HepG2 (cell line): ENCODE results near the gene ARHGAP45. TPM values are rescaled to one million over a fixed set of nuclear protein-coding genes. Genes with fewer than 3 reads are reported as not detected.

Experiments
- ATAC-seq: fragments of 200-7000 bp; cut with Tn5 transposase; 3 replicates; pipeline ENCODE4 v1.9.1; 2020; ENCODE audit warnings: mild to moderate bottlenecking, moderate library complexity
- BruUV-seq: library from RNA; stranded (reverse); fragments of 400-500 nt; replicated peaks from 2 replicates; lab custom pipeline; 2021; lab: Mats Ljungman, UMichigan
- CTCF ChIA-PET: fragments of 300-600 bp; formaldehyde crosslinking; extraction: SDS; loops from one replicate; lab custom pipeline; 2021; ENCODE audit warnings: low total read pairs, inconsistent platforms, low intra/inter-chr PET ratio; lab: Yijun Ruan, JAX
- POLR2A ChIA-PET: fragments of 350-600 bp; sonication (Branson Sonifier 250); formaldehyde crosslinking; loops from one replicate; lab custom pipeline; 2020; ENCODE audit warnings: antibody characterized with exemption, inconsistent platforms; lab: Yijun Ruan, JAX
- DNase-seq: peaks from one replicate; pipeline ENCODE4 v3.0.0-alpha.2; 2015; ENCODE audit warnings: low spot score
- FAIRE-seq: peaks from 3 replicates; lab custom pipeline; 2011; peaks lifted over from hg19 to GRCh38; lab: Jason Lieb, UNC
- H2AFZ ChIP-seq: one replicate; pipeline ENCODE4 v1.6.1; 2011; ENCODE audit warnings: low read length, inconsistent platforms
- H3K27ac ChIP-seq: fragments of 300-600 bp; 3 replicates; pipeline ENCODE4 v1.8.0; 2011; ENCODE audit warnings: mixed run types, mild to moderate bottlenecking, mixed read lengths, low read length, inconsistent platforms; ENCODE audit not compliant: insufficient read depth; ENCODE audit errors: extremely low read length
- H3K27me3 ChIP-seq, 2 experiments: fragments of 200-600 bp in 1 of 2; 2 replicates in 1 of 2; 3 replicates in 1 of 2; pipeline versions ENCODE4 v1.6.0 to v1.8.0; 2011; ENCODE audit warnings: low read length in 2 of 2, mild to moderate bottlenecking in 2 of 2, moderate library complexity in 2 of 2, inconsistent platforms in 1 of 2; ENCODE audit not compliant: insufficient read depth in 2 of 2, control insufficient read depth in 1 of 2
- H3K36me3 ChIP-seq, 2 experiments: fragments of 200-600 bp in 1 of 2; replicated peaks in 1 of 2; 2 replicates in 1 of 2; 3 replicates in 1 of 2; pipeline versions ENCODE4 v1.5.1 to v1.8.0; 2011; ENCODE audit warnings: low read length in 2 of 2, inconsistent platforms in 1 of 2; ENCODE audit not compliant: insufficient read depth in 2 of 2, control insufficient read depth in 1 of 2
- H3K4me1 ChIP-seq: 2 replicates; pipeline ENCODE4 v1.5.1; 2012; ENCODE audit warnings: low read length, inconsistent platforms; ENCODE audit not compliant: insufficient read depth
- H3K4me2 ChIP-seq: 2 replicates; pipeline ENCODE4 v1.6.0; 2011; ENCODE audit warnings: low read depth, low read length, inconsistent platforms
- H3K4me3 ChIP-seq, 3 experiments: fragments of 200-600 bp in 1 of 3; sonication (generic), shearing (Covaris generic) in 1 of 3; replicated peaks in 1 of 3; 2 replicates each; pipeline ENCODE4 v1.5.1; 2011 to 2016; ENCODE audit warnings: low read length in 3 of 3, inconsistent platforms in 2 of 3, low read depth in 2 of 3, mild to moderate bottlenecking in 2 of 3, control low read depth in 1 of 3, mixed read lengths in 1 of 3; ENCODE audit not compliant: insufficient read depth in 1 of 3
- H3K79me2 ChIP-seq: one replicate; pipeline ENCODE4 v1.6.1; 2011; ENCODE audit warnings: low read length, inconsistent platforms; ENCODE audit not compliant: insufficient read depth
- H3K9ac ChIP-seq: 2 replicates; pipeline ENCODE4 v1.6.0; 2011; ENCODE audit warnings: mild to moderate bottlenecking, low read depth, low read length, inconsistent platforms; ENCODE audit not compliant: insufficient read depth
- H3K9me3 ChIP-seq: 2 replicates; pipeline ENCODE4 v1.5.1; 2012; ENCODE audit warnings: mild to moderate bottlenecking, low read length
- H4K20me1 ChIP-seq: 2 replicates; pipeline ENCODE4 v1.6.0; 2011; ENCODE audit warnings: inconsistent platforms, mild to moderate bottlenecking, low read length, moderate library complexity; ENCODE audit not compliant: insufficient read depth
- AGO1 ChIP-seq: fragments of 200-400 bp; formaldehyde crosslinking; IDR thresholded peaks from 2 replicates; pipeline ENCODE4 v1.6.1; 2017; ENCODE audit warnings: mild to moderate bottlenecking, low read depth, low read length, moderate library complexity; ENCODE audit not compliant: poor library complexity, severe bottlenecking
- AGO2 ChIP-seq: fragments of 200-400 bp; formaldehyde crosslinking; optimal IDR thresholded peaks from 2 replicates; pipeline ENCODE3; 2017; ENCODE audit warnings: mild to moderate bottlenecking, low read depth, low read length, moderate library complexity
- HOXA3 ChIP-seq: sonication (generic); formaldehyde crosslinking; IDR thresholded peaks from 2 replicates; pipeline ENCODE4 v1.5.0; 2020; ENCODE audit warnings: missing genetic modification reagents
- MXI1 ChIP-seq: IDR thresholded peaks from 3 replicates; pipeline ENCODE4 v1.6.1; 2012; ENCODE audit warnings: low read depth, low read length, inconsistent platforms, borderline replicate concordance
- RBFOX2 ChIP-seq: fragments of 200-400 bp; formaldehyde crosslinking; IDR thresholded peaks from 2 replicates; pipeline ENCODE4 v1.6.1; 2017; ENCODE audit warnings: low read depth, mild to moderate bottlenecking, low read length
- SATB2 ChIP-seq: sonication (generic); formaldehyde crosslinking; IDR thresholded peaks from 2 replicates; pipeline ENCODE4 v1.5.0; 2020; ENCODE audit warnings: missing genetic modification reagents
- THAP11 ChIP-seq: IDR thresholded peaks from 2 replicates; pipeline ENCODE4 v1.6.1; 2016; ENCODE audit warnings: missing biosample characterization, missing genetic modification reagents
- ZBTB38 ChIP-seq: sonication (generic); formaldehyde crosslinking; IDR thresholded peaks from 2 replicates; pipeline ENCODE4 v1.5.1; 2020; ENCODE audit warnings: mild to moderate bottlenecking, missing genetic modification reagents
- ZNF816 ChIP-seq: sonication (generic); formaldehyde crosslinking; IDR thresholded peaks from 2 replicates; pipeline ENCODE4 v1.8.0; 2022; ENCODE audit warnings: missing genetic modification reagents, mild to moderate bottlenecking, borderline replicate concordance
- WGBS: methylation state at CpG from one replicate; pipeline ENCODE4 v1.1.6; 2017; ENCODE audit warnings: low lambda C conversion rate; 5-methylcytosine and 5-hydroxymethylcytosine counted together
- in situ Hi-C: cut with HindIII; loops from 2 replicates; pipeline ENCODE4 v1.10.0; 2017; ENCODE audit warnings: low pct_unique_long_range_greater_than_20kb; ENCODE audit not compliant: extremely low pct_ligation_motif_present
- intact Hi-C: fragments of 100-400 bp; cut with micrococcal nuclease; formaldehyde crosslinking; loops from one replicate; pipeline ENCODE4 v1.10.0; 2022; ENCODE audit not compliant: unreplicated experiment
- polyA plus RNA-seq, 8 experiments: library from polyadenylated mRNA; depleted of rRNA in 3 of 8; stranded (reverse) in 7 of 8; unstranded in 1 of 8; fragments of >200 nt; fragmentation: Illumina TruSeq in 4 of 8; extraction: Trizol in 4 of 8; gene quantifications; 2 replicates each; pipeline versions ENCODE4 v1.2.1 to v1.2.3, GENCODE V29; 2011 to 2016; ENCODE audit warnings: low read depth in 4 of 8, missing spikeins in 1 of 8, mixed read lengths in 1 of 8; ENCODE audit not compliant: insufficient read depth in 1 of 8
- total RNA-seq, 5 experiments: library from RNA; depleted of rRNA; stranded (reverse); fragments of >200 nt; fragmentation: Illumina TruSeq; extraction: Trizol; gene quantifications; 2 replicates each; pipeline ENCODE4 v1.2.3, GENCODE V29; 2016; ENCODE audit warnings: low read depth in 1 of 5
- TF ChIP-seq, protein P1 (sequence below): sonication (generic); formaldehyde crosslinking; IDR thresholded peaks from 2 replicates; pipeline ENCODE4 v1.5.1; 2020; ENCODE audit warnings: mild to moderate bottlenecking, missing genetic modification reagents
- TF ChIP-seq, protein P2 (sequence below): sonication (generic); formaldehyde crosslinking; IDR thresholded peaks from 2 replicates; pipeline ENCODE4 v1.4.0; 2020; ENCODE audit warnings: missing genetic modification reagents
- TF ChIP-seq, protein P3 (sequence below): sonication (generic); formaldehyde crosslinking; IDR thresholded peaks from 2 replicates; pipeline ENCODE4 v1.5.1; 2020; ENCODE audit warnings: mild to moderate bottlenecking, missing genetic modification reagents, moderate library complexity

ARHGAP45 gene
- total and polyA plus RNA-seq, 2 of the 13 experiments (the other 11 are each of a cell fraction or from before 2014, with no cell fraction given) = 0.84 to 32.0 TPM

DNA sequence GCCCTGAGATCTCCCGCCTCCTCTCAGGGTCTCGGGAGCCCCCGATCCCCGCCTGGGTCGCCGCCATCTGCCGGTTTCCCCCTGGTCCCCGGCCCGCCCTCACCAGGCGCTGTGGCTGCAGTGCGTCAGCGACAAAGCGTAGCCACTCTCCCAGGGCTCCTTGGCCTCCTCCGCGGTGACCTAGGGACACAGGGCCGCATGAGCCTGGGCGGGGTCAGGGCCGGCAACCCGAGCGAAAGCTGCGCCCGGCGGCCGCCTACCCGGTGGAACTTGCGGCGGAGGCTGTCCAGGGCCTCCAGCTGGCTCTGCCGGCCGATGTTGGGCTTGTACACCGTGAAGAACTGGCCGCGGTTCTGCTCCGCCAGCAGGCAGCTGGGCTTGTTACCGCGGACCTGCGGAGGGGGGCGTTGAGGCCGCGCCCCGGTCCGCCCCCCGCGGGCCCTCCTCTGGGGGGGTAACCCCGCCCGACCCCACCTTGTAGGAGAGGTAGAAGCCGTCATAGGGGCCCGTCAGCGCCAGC, 42.1 kb downstream of the ARHGAP45 start:
- Histone ChIP-seq H3K36me3 (peaks cover 10 to 20% of the 10 kb centered on the region in 2 experiments; a peak in 4 of 5 replicates), H3K4me3 (no peak overlapping the region), H3K4me2 (no peak overlapping the region), H3K9me3 (no peaks in the 10 kb centered on the region), H3K9ac (no peak overlapping the region), H3K27me3 (no peaks in the 10 kb centered on the region), H3K27ac (no peak overlapping the region), H4K20me1 (peaks cover 15% of the 10 kb centered on the region; the same call in 1 of the 2 replicates), H3K4me1 (peaks cover 39% of the 10 kb centered on the region), H3K79me2 (peaks cover 11% of the 10 kb centered on the region), H2AFZ (no peak overlapping the region)
- BruUV-seq = no TSS peak
- ATAC-seq (no peak), FAIRE-seq (no peak), DNase-seq (no peak)
- TF ChIP-seq, protein P1, sequence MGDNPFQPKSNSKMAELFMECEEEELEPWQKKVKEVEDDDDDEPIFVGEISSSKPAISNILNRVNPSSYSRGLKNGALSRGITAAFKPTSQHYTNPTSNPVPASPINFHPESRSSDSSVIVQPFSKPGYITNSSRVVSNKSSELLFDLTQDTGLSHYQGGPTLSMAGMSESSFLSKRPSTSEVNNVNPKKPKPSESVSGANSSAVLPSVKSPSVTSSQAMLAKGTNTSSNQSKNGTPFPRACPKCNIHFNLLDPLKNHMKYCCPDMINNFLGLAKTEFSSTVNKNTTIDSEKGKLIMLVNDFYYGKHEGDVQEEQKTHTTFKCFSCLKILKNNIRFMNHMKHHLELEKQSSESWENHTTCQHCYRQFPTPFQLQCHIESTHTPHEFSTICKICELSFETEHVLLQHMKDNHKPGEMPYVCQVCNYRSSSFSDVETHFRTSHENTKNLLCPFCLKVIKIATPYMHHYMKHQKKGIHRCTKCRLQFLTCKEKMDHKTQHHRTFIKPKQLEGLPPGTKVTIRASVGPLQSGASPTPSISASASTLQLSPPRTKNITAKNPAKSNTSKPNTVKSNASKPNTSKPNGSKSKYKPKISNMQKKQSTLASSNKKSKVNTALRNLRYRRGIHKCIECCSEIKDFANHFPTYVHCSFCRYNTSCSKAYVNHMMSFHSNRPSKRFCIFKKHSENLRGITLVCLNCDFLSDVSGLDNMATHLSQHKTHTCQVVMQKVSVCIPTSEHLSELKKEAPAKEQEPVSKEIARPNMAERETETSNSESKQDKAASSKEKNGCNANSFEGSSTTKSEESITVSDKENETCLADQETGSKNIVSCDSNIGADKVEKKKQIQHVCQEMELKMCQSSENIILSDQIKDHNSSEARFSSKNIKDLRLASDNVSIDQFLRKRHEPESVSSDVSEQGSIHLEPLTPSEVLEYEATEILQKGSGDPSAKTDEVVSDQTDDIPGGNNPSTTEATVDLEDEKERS (CRISPR knock-in tag) = no peak
- peak; percentile 75 for TF ChIP-seq AGO2
- TF ChIP-seq, protein P2, sequence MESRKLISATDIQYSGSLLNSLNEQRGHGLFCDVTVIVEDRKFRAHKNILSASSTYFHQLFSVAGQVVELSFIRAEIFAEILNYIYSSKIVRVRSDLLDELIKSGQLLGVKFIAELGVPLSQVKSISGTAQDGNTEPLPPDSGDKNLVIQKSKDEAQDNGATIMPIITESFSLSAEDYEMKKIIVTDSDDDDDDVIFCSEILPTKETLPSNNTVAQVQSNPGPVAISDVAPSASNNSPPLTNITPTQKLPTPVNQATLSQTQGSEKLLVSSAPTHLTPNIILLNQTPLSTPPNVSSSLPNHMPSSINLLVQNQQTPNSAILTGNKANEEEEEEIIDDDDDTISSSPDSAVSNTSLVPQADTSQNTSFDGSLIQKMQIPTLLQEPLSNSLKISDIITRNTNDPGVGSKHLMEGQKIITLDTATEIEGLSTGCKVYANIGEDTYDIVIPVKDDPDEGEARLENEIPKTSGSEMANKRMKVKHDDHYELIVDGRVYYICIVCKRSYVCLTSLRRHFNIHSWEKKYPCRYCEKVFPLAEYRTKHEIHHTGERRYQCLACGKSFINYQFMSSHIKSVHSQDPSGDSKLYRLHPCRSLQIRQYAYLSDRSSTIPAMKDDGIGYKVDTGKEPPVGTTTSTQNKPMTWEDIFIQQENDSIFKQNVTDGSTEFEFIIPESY = peak; percentile 84; the same call in 1 of the 2 replicates
- TF ChIP-seq, protein P3, sequence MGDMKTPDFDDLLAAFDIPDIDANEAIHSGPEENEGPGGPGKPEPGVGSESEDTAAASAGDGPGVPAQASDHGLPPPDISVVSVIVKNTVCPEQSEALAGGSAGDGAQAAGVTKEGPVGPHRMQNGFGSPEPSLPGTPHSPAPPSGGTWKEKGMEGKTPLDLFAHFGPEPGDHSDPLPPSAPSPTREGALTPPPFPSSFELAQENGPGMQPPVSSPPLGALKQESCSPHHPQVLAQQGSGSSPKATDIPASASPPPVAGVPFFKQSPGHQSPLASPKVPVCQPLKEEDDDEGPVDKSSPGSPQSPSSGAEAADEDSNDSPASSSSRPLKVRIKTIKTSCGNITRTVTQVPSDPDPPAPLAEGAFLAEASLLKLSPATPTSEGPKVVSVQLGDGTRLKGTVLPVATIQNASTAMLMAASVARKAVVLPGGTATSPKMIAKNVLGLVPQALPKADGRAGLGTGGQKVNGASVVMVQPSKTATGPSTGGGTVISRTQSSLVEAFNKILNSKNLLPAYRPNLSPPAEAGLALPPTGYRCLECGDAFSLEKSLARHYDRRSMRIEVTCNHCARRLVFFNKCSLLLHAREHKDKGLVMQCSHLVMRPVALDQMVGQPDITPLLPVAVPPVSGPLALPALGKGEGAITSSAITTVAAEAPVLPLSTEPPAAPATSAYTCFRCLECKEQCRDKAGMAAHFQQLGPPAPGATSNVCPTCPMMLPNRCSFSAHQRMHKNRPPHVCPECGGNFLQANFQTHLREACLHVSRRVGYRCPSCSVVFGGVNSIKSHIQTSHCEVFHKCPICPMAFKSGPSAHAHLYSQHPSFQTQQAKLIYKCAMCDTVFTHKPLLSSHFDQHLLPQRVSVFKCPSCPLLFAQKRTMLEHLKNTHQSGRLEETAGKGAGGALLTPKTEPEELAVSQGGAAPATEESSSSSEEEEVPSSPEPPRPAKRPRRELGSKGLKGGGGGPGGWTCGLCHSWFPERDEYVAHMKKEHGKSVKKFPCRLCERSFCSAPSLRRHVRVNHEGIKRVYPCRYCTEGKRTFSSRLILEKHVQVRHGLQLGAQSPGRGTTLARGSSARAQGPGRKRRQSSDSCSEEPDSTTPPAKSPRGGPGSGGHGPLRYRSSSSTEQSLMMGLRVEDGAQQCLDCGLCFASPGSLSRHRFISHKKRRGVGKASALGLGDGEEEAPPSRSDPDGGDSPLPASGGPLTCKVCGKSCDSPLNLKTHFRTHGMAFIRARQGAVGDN (CRISPR knock-in tag) = peak; percentile 24; the same call in 1 of the 2 replicates
- no peak for TF ChIP-seq THAP11 (CRISPR knock-in tag)
- no peak for TF ChIP-seq MXI1
- TF ChIP-seq ZBTB38 (CRISPR knock-in tag) = peak; percentile 74; the same call in 1 of the 2 replicates
- no peak for TF ChIP-seq SATB2
- 0 out of 2 replicates have a peak, but pooled peaks have one; percentile 39 for TF ChIP-seq HOXA3
- no peak for TF ChIP-seq ZNF816
- TF ChIP-seq RBFOX2 = peak; percentile 54
- TF ChIP-seq AGO1 = peak; percentile 71
- in situ Hi-C loops (no loop called here), intact Hi-C loops (loop anchor here (10.0 kb wide), 1 partner anchor 54 kb away; no protein-coding TSS in a partner anchor)
- 95% methylated on average over 25 of the region's 48 CpGs for WGBS
- ChIA-PET CTCF (no interaction called here), POLR2A (interaction anchor here (0.6 kb wide), 1 partner anchor 129 kb away, joined by 4 read pairs; no protein-coding TSS in a partner anchor)
